HEK293T (cell line): ENCODE measurements around the gene HMBS.

Experiments
- CTCF ChIA-PET: fragments of 350-600 bp; formaldehyde crosslinking; extraction: SDS; loops from one replicate; lab custom pipeline; 2021; ENCODE audit warnings: antibody characterized with exemption, inconsistent platforms; lab: Yijun Ruan, JAX
- POLR2A ChIA-PET: fragments of 350-600 bp; formaldehyde crosslinking; extraction: SDS; loops from one replicate; lab custom pipeline; 2020; ENCODE audit warnings: antibody characterized with exemption, inconsistent platforms; lab: Yijun Ruan, JAX
- DNase-seq: peaks from one replicate; pipeline ENCODE4 v3.0.0; 2012; ENCODE audit warnings: mixed read lengths; ENCODE audit errors: extremely low spot score
- ARNT ChIP-seq: fragments of 450-650 bp; IDR thresholded peaks from 2 replicates; pipeline ENCODE4 v1.6.1; 2017; ENCODE audit warnings: mild to moderate bottlenecking
- BHLHE40 ChIP-seq: fragments of 450-650 bp; IDR thresholded peaks from 2 replicates; pipeline ENCODE4 v1.6.1; 2016; ENCODE audit warnings: mild to moderate bottlenecking, moderate library complexity, borderline replicate concordance
- CTBP1 ChIP-seq: fragments of 450-650 bp; IDR thresholded peaks from 2 replicates; pipeline ENCODE4 v1.6.1; 2016; ENCODE audit warnings: borderline replicate concordance
- ELF4 ChIP-seq: fragments of 450-650 bp; IDR thresholded peaks from 2 replicates; pipeline ENCODE4 v1.6.1; 2017; ENCODE audit warnings: antibody characterized with exemption
- FOXA1 ChIP-seq: fragments of 450-650 bp; IDR thresholded peaks from 2 replicates; pipeline ENCODE4 v1.6.1; 2016; ENCODE audit warnings: mild to moderate bottlenecking
- FOXK2 ChIP-seq: fragments of 450-650 bp; IDR thresholded peaks from 2 replicates; pipeline ENCODE4 v1.6.1; 2016; ENCODE audit warnings: mild to moderate bottlenecking
- FOXM1 ChIP-seq: fragments of 450-650 bp; IDR thresholded peaks from 2 replicates; pipeline ENCODE4 v1.6.1; 2017; ENCODE audit warnings: mild to moderate bottlenecking, borderline replicate concordance
- HDGF ChIP-seq: fragments of 450-650 bp; IDR thresholded peaks from 2 replicates; pipeline ENCODE4 v1.6.1; 2017; ENCODE audit warnings: antibody characterized with exemption, borderline replicate concordance
- L3MBTL2 ChIP-seq: fragments of 450-650 bp; conservative IDR thresholded peaks from 2 replicates; pipeline ENCODE4 v1.6.1; 2016; ENCODE audit warnings: mild to moderate bottlenecking
- LEF1 ChIP-seq: fragments of 450-650 bp; IDR thresholded peaks from 2 replicates; pipeline ENCODE4 v1.6.1; 2017; ENCODE audit warnings: mild to moderate bottlenecking, borderline replicate concordance
- NFRKB ChIP-seq: fragments of 450-650 bp; IDR thresholded peaks from 2 replicates; pipeline ENCODE4 v1.6.1; 2016; ENCODE audit warnings: mild to moderate bottlenecking, moderate library complexity
- PKNOX1 ChIP-seq: fragments of 450-650 bp; IDR thresholded peaks from 2 replicates; pipeline ENCODE4 v1.6.1; 2016
- SP1 ChIP-seq: fragments of 450-650 bp; IDR thresholded peaks from 2 replicates; pipeline ENCODE4 v1.6.1; 2017
- SUZ12 ChIP-seq: fragments of 450-650 bp; IDR thresholded peaks from 2 replicates; pipeline ENCODE4 v1.6.1; 2016; ENCODE audit warnings: mild to moderate bottlenecking
- TARDBP ChIP-seq: fragments of 450-650 bp; IDR thresholded peaks from 2 replicates; pipeline ENCODE4 v1.6.1; 2016
- ZNF384 ChIP-seq: fragments of 450-650 bp; IDR thresholded peaks from 2 replicates; pipeline ENCODE4 v1.6.1; 2016

The HMBS gene

GRCh38 chr11:119107538-119108145, 23.0 kb downstream of the HMBS start:
- ChIA-PET POLR2A (interaction anchor here (0.8 to 7.0 kb wide), 15 partner anchors 9 to 343 kb away, joined by 3 to 67 read pairs (median 7); partner anchors contain the start of genes CBL, HINFP, HMBS and HYOU1), CTCF (interaction anchor here (1.1 kb wide), 1 partner anchor 61 kb away, joined by 5 read pairs; the partner anchor contains the start of gene NLRX1)
- TF ChIP-seq NFRKB (no peak), HDGF (no peak), BHLHE40 (no peak), SP1 (no peak), FOXA1 (no peak), TARDBP (no peak), FOXM1 (no peak), PKNOX1 (no peak), SUZ12 (no peak), L3MBTL2 (no peak), ZNF384 (no peak), CTBP1 (no peak), FOXK2 (no peak), LEF1 (no peak), ELF4 (no peak), ARNT (no peak)
- peak; percentile 28 for DNase-seq

- CTCF ChIA-PET: no interaction called here
- TF ChIP-seq ZNF384 (no peak), NFRKB (no peak), L3MBTL2 (no peak), PKNOX1 (peak; percentile 49)
- peak; percentile 39 for DNase-seq
- POLR2A ChIA-PET: interaction anchor here (7.0 kb wide), 1 partner anchor 13 kb away, joined by 67 read pairs; the partner anchor contains the start of gene HINFP
Measured at GRCh38 chr11:119108146-119108856, 23.6 kb downstream of the HMBS start.

GRCh38 chr11:119108857-119109221, 24.2 kb downstream of the HMBS start:
- no peak for DNase-seq
- no peak for TF ChIP-seq FOXK2
- TF ChIP-seq ZNF384: no peak
- no peak for TF ChIP-seq SUZ12
- no peak for TF ChIP-seq ARNT
- no peak for TF ChIP-seq CTBP1
- POLR2A ChIA-PET: interaction anchor here (0.8 to 7.0 kb wide), 2 partner anchors 10 to 12 kb away, joined by 3 to 67 read pairs; partner anchors contain the start of gene HINFP
- CTCF ChIA-PET: no interaction called here

GRCh38 chr11:119109843-119110242, 25.2 kb downstream of the HMBS start:
- TF ChIP-seq CTBP1 (no peak), L3MBTL2 (no peak), BHLHE40 (no peak), FOXK2 (no peak), ARNT (no peak), TARDBP (no peak), PKNOX1 (no peak), NFRKB (no peak), ELF4 (no peak), FOXA1 (no peak), SP1 (no peak), SUZ12 (no peak), LEF1 (no peak), HDGF (no peak), FOXM1 (no peak), ZNF384 (no peak)
- DNase-seq: no peak
- ChIA-PET POLR2A (interaction anchor here (0.8 to 7.0 kb wide), 3 partner anchors 9 to 25 kb away, joined by 3 to 67 read pairs (median 4); partner anchors contain the start of genes HINFP and HMBS), CTCF (interaction anchor here (1.4 kb wide), 1 partner anchor 214 kb away, joined by 3 read pairs; no protein-coding TSS in a partner anchor)

GRCh38 chr11:119110439-119110838, 25.8 kb downstream of the HMBS start:
- DNase-seq: no peak
- CTCF ChIA-PET: interaction anchor here (1.4 kb wide), 1 partner anchor 213 kb away, joined by 3 read pairs; no protein-coding TSS in a partner anchor
- POLR2A ChIA-PET: interaction anchor here (1.7 to 7.0 kb wide), 2 partner anchors 11 to 25 kb away, joined by 4 to 67 read pairs; partner anchors contain the start of genes HINFP and HMBS
- no peak for TF ChIP-seq SUZ12
- no peak for TF ChIP-seq FOXM1
- no peak for TF ChIP-seq FOXK2
- TF ChIP-seq PKNOX1: no peak
- no peak for TF ChIP-seq LEF1
- TF ChIP-seq TARDBP: no peak
- TF ChIP-seq SP1: no peak
- TF ChIP-seq ELF4: no peak
- TF ChIP-seq FOXA1: no peak
- no peak for TF ChIP-seq L3MBTL2
- TF ChIP-seq BHLHE40: no peak
- no peak for TF ChIP-seq CTBP1
- no peak for TF ChIP-seq ZNF384
- TF ChIP-seq NFRKB: no peak
- TF ChIP-seq ARNT: no peak
- no peak for TF ChIP-seq HDGF
